ENCODE data around the gene BBS9. TPM values are rescaled to one million over a fixed set of nuclear protein-coding genes. Genes with fewer than 3 reads are reported as not detected.

The BBS9 gene
- total RNA-seq, 4 donors from 2014 or later = 11.3 to 28.5 (median 20.7) TPM

DNA sequence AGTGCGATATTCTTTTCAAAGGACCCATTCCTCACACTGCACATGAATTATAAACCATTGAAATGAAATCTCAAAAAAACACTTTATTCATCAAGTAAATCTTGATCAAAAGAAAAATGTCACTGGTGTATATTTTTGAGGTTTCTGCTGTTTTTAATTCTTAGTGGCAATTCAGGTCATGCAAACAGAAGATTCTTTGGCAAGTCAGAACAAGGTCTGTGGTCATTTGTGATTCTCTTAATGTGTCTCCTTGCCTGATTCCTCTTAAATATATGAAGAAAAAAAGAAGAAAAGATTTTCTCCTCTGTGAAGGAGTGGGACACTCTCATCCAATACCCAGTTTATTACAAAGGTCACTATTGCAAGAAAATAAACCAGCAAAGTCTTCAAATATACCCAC lies 467.8 kb downstream of the BBS9 start:
- ATAC-seq (ENCODE audit: low FRiP score) (no peak), DNase-seq (ENCODE audit: low spot score) (no peak)
- TF ChIP-seq, protein P1, sequence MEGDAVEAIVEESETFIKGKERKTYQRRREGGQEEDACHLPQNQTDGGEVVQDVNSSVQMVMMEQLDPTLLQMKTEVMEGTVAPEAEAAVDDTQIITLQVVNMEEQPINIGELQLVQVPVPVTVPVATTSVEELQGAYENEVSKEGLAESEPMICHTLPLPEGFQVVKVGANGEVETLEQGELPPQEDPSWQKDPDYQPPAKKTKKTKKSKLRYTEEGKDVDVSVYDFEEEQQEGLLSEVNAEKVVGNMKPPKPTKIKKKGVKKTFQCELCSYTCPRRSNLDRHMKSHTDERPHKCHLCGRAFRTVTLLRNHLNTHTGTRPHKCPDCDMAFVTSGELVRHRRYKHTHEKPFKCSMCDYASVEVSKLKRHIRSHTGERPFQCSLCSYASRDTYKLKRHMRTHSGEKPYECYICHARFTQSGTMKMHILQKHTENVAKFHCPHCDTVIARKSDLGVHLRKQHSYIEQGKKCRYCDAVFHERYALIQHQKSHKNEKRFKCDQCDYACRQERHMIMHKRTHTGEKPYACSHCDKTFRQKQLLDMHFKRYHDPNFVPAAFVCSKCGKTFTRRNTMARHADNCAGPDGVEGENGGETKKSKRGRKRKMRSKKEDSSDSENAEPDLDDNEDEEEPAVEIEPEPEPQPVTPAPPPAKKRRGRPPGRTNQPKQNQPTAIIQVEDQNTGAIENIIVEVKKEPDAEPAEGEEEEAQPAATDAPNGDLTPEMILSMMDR (IDR thresholded peaks at IDR 0.05) = no peak

DNA sequence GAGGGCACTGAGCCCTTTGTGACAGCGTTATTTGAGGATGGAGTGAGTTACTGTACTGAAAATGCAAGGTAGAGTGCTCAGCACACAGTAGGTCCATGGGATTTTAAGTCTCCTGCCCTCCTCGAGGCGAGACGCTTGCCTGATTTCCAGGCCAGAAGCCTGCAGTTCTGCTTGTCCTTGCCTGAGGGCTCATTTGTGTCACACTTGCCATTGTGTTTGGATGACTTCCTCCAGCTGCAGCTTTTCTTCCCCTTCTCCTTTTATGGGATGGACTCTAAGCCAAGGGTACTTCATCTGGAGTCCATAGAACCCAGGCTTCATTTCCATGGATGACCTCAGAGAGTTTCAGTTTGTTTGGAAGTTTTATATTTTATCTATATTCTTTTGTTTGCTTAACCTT lies 471.7 kb downstream of the BBS9 start:
- TF ChIP-seq, protein P1 (IDR thresholded peaks at IDR 0.05) = no peak
- ATAC-seq (ENCODE audit: low FRiP score) (no peak), DNase-seq (ENCODE audit: low spot score) (no peak)

DNA sequence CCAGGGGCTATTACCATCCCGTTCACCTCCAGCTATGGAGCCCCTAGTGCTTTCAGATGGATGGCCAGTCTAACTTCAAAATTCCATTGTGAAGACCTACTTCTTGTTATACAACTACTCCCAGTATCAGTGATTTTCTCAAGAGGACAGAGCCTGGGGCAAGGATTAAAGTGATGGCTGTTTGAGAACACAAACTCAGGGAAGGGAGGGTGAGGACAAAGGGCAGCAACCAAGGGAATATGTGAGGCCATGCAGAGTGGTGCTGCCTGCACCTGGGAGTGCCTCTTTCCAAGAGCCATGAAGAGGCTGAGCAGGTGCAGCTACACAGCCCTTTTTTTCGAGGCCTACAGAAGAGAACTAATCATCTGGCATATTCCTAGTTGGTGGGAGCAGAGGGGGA lies 472.5 kb downstream of the BBS9 start:
- no peak for DNase-seq (ENCODE audit: low spot score)
- TF ChIP-seq, protein P1 (IDR thresholded peaks at IDR 0.05) = no peak
- no peak for ATAC-seq (ENCODE audit: low FRiP score)

DNA sequence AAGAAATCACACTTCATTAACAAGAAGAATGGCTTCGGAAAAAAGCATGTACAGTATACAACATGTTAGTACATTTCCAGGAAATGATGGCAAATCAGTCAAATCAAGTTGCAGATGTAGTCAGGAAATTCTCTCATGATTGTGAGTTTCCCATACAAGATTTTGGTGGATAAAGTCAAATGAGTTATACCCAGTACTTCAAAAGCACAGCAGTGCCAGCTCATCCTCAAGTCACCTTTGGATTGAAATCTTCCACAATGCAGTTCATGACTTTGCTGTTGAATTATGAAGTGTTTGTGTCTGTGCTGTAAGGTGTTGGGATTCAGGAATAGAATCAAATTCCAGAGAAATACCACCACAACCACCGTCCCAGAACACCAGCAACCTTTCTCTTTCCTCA lies 474.7 kb downstream of the BBS9 start:
- ATAC-seq (ENCODE audit: low FRiP score) = no peak
- TF ChIP-seq, protein P1 (IDR thresholded peaks at IDR 0.05) = no peak
- DNase-seq (ENCODE audit: low spot score) = no peak

DNA sequence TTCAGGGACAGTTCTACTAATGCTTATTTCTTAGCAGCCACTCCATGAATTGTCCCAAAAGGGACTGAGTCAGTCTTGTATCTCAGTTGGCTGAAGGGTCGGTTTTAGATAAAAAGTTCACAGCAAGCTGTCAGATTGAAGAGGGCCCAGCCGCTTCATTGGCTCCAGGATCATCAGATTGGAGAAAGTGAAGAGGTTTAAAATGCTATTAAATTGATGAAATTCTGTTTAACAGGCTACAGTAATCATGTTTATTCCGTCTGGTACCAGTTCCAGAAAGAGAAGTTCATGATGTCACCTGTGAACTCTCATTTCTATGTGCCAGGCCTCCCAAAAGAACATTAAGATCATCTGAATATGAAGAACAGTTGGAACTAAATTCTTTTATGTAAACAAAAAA lies 481.6 kb downstream of the BBS9 start:
- DNase-seq (ENCODE audit: low spot score) = no peak
- ATAC-seq (ENCODE audit: low FRiP score) = no peak
- TF ChIP-seq, protein P1 (IDR thresholded peaks at IDR 0.05) = no peak

DNA sequence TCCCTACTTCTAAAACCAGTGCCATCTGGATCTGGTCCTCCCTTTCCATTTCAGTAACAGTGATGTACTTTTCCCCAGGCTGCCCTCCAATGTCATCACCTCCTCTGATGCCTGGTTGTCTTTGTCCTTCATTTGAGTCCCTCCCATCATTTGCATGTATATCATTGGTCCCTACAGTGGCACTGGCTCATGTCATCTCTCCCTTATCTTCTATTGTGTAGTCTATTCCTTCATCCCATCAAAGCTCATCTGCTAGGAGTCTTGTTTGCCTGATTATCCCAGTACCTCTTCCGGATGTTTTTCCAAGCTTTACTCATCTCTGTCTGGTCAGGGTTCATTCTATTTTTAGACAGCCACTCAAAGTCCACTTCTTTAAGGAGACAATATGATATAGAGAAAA lies 483.1 kb downstream of the BBS9 start:
- TF ChIP-seq, protein P1 (IDR thresholded peaks at IDR 0.05) = no peak
- no peak for ATAC-seq (ENCODE audit: low FRiP score)
- DNase-seq (ENCODE audit: low spot score) = no peak

DNA sequence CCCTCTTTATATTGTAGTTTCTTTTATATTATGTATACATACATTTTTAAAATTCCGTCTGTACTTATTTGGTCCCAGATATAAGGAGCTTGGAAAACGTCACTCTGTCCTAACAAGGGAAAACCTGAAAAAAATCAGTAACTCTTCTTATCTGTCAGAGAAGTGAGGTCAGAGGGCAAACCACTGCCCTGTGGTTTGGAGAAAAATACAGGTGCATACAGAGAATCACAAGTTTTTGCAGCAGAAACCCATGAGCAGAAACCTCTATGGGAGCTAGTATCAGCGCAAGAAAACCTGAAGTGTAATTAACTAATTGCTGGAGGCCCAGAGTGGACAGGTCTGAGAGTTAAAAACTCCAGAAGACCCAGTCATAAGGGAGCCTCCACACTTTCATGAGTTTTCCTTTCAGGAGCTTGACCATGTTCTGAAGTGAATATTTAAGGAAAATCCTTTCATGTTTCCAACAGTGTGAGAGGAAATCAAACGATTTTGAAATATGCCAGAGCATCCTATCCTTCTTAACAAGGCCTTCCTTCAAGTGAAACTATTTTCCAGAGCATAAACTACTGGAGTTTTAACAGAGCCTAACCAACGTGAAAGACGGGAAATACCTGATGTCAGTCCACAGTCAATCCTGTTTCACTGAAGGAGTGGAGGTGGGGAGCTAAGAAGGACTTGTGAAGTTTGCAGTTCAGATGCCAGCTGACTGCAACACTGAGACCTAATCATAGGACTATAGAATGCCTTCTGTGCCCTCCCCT lies 485.2 kb downstream of the BBS9 start:
- no peak for DNase-seq (ENCODE audit: low spot score)
- ATAC-seq (ENCODE audit: low FRiP score) = no peak
- TF ChIP-seq, protein P1 (IDR thresholded peaks at IDR 0.05) = no peak
